ENCODE data around the gene TTYH3. TPM values are rescaled to one million over a fixed set of nuclear protein-coding genes. Genes with fewer than 3 reads are reported as not detected.

The TTYH3 gene
- total RNA-seq, 2 donors from 2014 or later = 145 to 152 TPM

DNA sequence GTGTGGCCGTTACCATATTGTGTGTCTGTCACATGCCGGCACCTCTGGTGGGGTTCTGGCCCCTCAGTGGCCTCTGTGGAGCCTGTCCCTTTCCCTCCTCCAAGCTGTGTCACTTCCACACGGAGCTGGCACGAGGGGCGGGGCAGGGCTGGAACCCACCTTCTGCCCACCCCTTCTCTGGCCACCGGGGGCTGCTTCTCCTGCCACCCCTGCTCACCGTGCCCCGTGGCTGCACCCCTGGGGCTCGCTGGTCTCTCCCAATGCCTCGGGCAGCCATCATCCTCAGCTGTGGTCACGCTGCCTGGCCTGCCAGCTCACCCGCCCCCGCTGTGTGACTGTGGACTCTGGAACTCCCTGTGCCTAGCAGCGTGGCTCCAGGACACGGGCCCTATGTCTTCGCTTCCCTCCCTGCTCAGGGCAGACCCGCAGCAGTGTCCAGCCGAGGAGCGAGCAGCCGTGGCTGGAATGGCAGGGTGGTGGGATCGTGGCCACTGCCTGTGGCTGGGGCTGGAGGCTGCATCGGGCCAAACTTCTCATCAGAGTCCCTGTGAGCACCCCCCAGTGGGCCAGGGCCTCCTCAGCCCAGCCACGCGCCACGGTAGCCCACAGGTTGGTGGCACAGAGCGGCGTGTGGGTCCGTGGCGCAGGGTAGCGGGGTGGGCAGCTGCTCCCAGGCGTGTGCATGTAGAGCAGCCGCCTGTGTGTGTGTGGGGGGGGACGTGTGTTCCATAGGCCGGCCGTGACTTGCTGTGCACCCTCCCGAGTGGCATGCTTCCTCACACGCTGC, 8.1 kb downstream of the TTYH3 start:
- H3K9ac ChIP-seq (ENCODE audit: extremely low read depth, low read length, poor library complexity, severe bottlenecking) = no peak overlapping the region
- Mint-ChIP-seq H3K4me1 (peaks cover under 1% of the 10 kb centered on the region), H3K9me3 (no peaks in the 10 kb centered on the region), H3K27ac (no peak overlapping the region), H3K4me3 (no peak overlapping the region), H3K27me3 (ENCODE audit: insufficient read depth) (no peaks in the 10 kb centered on the region), H3K36me3 (ENCODE audit: low read depth) (peaks cover 6% of the 10 kb centered on the region)
- H3K4me3 ChIP-seq (ENCODE audit: low read length) = no peak overlapping the region
- H3K27ac ChIP-seq (ENCODE audit: low read depth, low read length) = peak overlapping the region; percentile 97
- no peaks in the 10 kb centered on the region for H3K27me3 ChIP-seq (ENCODE audit: control insufficient read depth, insufficient read depth, low read length, poor library complexity, severe bottlenecking)
- H3K4me1 ChIP-seq (ENCODE audit: control insufficient read depth, insufficient read depth, low read length) = no peaks in the 10 kb centered on the region
- 85 to 93% methylated on average over 19 to 37 of the region's 37 CpGs for WGBS, 2 experiments (ENCODE audit: insufficient coverage in 1 of 2, insufficient read length in 1 of 2)
- no peak for DNase-seq
- TF ChIP-seq, protein P1, sequence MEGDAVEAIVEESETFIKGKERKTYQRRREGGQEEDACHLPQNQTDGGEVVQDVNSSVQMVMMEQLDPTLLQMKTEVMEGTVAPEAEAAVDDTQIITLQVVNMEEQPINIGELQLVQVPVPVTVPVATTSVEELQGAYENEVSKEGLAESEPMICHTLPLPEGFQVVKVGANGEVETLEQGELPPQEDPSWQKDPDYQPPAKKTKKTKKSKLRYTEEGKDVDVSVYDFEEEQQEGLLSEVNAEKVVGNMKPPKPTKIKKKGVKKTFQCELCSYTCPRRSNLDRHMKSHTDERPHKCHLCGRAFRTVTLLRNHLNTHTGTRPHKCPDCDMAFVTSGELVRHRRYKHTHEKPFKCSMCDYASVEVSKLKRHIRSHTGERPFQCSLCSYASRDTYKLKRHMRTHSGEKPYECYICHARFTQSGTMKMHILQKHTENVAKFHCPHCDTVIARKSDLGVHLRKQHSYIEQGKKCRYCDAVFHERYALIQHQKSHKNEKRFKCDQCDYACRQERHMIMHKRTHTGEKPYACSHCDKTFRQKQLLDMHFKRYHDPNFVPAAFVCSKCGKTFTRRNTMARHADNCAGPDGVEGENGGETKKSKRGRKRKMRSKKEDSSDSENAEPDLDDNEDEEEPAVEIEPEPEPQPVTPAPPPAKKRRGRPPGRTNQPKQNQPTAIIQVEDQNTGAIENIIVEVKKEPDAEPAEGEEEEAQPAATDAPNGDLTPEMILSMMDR (conservative IDR thresholded peaks at IDR 0.05) = no peak
- peaks cover 23% of the 10 kb centered on the region for H3K36me3 ChIP-seq (ENCODE audit: control insufficient read depth, insufficient read depth, low read length)
- no peaks in the 10 kb centered on the region for H3K9me3 ChIP-seq (ENCODE audit: control insufficient read depth, low read length)

DNA sequence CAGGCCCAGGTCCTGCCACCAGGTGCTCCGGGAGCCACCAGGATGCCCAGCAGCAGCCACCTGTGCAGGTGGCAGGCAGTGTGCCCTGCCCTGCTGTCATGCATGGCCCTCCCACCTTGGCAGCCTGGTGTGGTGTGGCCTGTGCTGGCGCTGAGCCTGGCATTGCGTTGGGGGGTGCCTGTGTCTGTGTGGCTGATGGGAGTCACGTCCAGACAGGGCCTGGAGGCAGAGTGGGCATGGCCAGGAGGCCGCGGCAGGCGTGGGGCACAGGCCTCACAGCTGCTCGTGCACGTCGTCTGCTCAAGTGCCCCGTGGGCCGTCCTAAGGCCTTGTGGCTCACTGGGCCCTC, 8.7 kb downstream of the TTYH3 start:
- H3K27me3 Mint-ChIP-seq (ENCODE audit: insufficient read depth) = no peaks in the 10 kb centered on the region
- no peak overlapping the region for H3K9ac ChIP-seq (ENCODE audit: extremely low read depth, low read length, poor library complexity, severe bottlenecking)
- no peak for DNase-seq
- H3K36me3 ChIP-seq (ENCODE audit: control insufficient read depth, insufficient read depth, low read length) = peaks cover 17% of the 10 kb centered on the region
- H3K27ac ChIP-seq (ENCODE audit: low read depth, low read length) = peak overlapping the region; percentile 97
- no peak overlapping the region for H3K4me3 Mint-ChIP-seq
- H3K9me3 Mint-ChIP-seq = no peaks in the 10 kb centered on the region
- H3K36me3 Mint-ChIP-seq (ENCODE audit: low read depth) = peaks cover 2% of the 10 kb centered on the region
- H3K4me1 Mint-ChIP-seq = peaks cover 7% of the 10 kb centered on the region
- 94 to 96% methylated on average over 4 to 12 of the region's 12 CpGs for WGBS, 2 experiments (ENCODE audit: insufficient coverage in 1 of 2, insufficient read length in 1 of 2)
- no peaks in the 10 kb centered on the region for H3K27me3 ChIP-seq (ENCODE audit: control insufficient read depth, insufficient read depth, low read length, poor library complexity, severe bottlenecking)
- H3K27ac Mint-ChIP-seq = peak overlapping the region; percentile 74
- no peaks in the 10 kb centered on the region for H3K4me1 ChIP-seq (ENCODE audit: control insufficient read depth, insufficient read depth, low read length)
- no peaks in the 10 kb centered on the region for H3K9me3 ChIP-seq (ENCODE audit: control insufficient read depth, low read length)
- TF ChIP-seq, protein P1 (conservative IDR thresholded peaks at IDR 0.05) = no peak
- H3K4me3 ChIP-seq (ENCODE audit: low read length) = no peak overlapping the region

DNA sequence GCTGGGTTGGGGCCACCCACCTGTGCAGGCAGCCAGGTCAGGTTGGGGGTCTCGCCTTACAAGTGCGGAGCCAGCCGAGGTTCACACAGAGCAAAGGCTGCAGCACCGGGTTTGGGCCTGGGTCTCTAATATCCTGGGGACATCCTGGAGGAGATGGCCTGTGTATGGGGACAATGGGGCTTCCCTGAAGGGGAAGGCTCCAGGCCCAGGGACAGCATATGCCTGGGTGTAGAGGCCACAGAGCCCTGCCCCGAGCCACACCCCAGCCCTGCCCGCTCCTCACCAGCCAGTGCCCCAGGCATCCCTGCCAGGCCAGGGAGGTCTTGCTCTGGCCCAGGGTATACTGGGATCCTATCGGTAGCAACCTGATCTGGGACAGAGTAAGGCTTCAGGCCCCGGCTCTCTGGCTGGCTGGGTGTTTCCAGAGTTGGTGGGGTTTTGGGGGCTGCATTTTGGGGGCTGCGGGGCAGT, 9.1 kb downstream of the TTYH3 start:
- Histone ChIP-seq H3K4me1 (ENCODE audit: control insufficient read depth, insufficient read depth, low read length) (no peaks in the 10 kb centered on the region), H3K36me3 (ENCODE audit: control insufficient read depth, insufficient read depth, low read length) (peaks cover 13% of the 10 kb centered on the region), H3K9me3 (ENCODE audit: control insufficient read depth, low read length) (no peaks in the 10 kb centered on the region), H3K27ac (ENCODE audit: low read depth, low read length) (peak overlapping the region; percentile 97), H3K9ac (ENCODE audit: extremely low read depth, low read length, poor library complexity, severe bottlenecking) (no peak overlapping the region), H3K27me3 (ENCODE audit: control insufficient read depth, insufficient read depth, low read length, poor library complexity, severe bottlenecking) (no peaks in the 10 kb centered on the region), H3K4me3 (ENCODE audit: low read length) (no peak overlapping the region)
- no peak overlapping the region for H3K4me3 Mint-ChIP-seq
- TF ChIP-seq, protein P1 (conservative IDR thresholded peaks at IDR 0.05) = no peak
- no peak for DNase-seq
- 85% methylated on average over 3 to 9 of the region's 9 CpGs for WGBS, 2 experiments (ENCODE audit: insufficient coverage in 1 of 2, insufficient read length in 1 of 2)
- H3K27me3 Mint-ChIP-seq (ENCODE audit: insufficient read depth) = no peaks in the 10 kb centered on the region
- peaks cover 9% of the 10 kb centered on the region for H3K4me1 Mint-ChIP-seq
- H3K27ac Mint-ChIP-seq = peak overlapping the region; percentile 74
- no peaks in the 10 kb centered on the region for H3K36me3 Mint-ChIP-seq (ENCODE audit: low read depth)
- H3K9me3 Mint-ChIP-seq = no peaks in the 10 kb centered on the region

Measured in endodermal cell (in vitro differentiated cells).